Measurements from ENCODE around the gene ATXN7. TPM values are rescaled to one million over a fixed set of nuclear protein-coding genes. Genes with fewer than 3 reads are reported as not detected.

The ATXN7 gene
- total RNA-seq, 2 experiments from 2014 or later: 70.0 to 95.0 TPM

- Mint-ChIP-seq H3K27me3 (peaks cover 7% of the 10 kb centered on the region), H3K9me3 (no peaks in the 10 kb centered on the region), H3K36me3 (ENCODE audit: low read depth) (peaks cover 31% of the 10 kb centered on the region), H3K4me3 (peak overlapping the region; percentile 84), H3K27ac (peak overlapping the region; percentile 92), H3K4me1 (peaks cover 34% of the 10 kb centered on the region)
- ChIA-PET CTCF (interaction anchor here (1.2 kb wide), 1 partner anchor 19 kb away, joined by 3 read pairs; no protein-coding TSS in a partner anchor), POLR2A (interaction anchor here (1.0 kb wide), 1 partner anchor 41 kb away, joined by 4 read pairs; no protein-coding TSS in a partner anchor)
- DNase-seq: no peak
These were observed 158.3 kb downstream of the ATXN7 start for GRCh38 chr3:64021922-64022321.

DNA sequence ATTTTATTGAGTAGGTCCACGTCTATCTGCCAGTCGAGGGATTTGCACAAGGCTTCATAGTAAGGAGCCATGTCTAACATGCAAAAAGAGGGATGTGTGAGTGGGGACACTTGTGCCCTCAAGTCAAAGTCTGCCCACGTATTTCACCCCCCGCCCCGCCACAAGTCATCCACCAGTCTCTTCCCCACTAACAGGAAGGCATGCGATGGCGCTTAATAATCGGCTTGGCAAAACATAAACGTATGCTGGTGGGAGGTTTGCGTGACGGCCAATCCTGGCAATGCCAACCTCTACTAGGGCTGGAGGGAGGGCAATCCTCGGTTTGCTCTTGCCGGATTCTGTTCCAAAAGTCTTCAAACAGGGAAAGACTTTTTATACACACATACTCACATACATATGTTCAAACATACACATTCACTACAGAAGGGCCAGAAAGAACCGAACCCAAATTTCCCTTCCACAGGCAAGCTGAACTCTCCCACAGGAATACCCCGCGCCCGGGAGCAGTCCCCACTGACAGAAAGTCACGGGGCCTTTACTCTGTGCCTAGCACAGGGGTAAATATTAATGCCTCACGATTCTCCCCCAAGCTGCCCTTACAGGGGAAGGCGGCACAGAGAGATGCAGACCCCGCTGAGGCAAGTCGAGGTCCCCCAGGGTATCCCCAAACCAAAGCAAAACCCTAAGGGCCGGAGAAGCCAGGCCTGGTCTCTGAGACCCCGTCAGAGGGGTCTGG is 159.0 kb downstream of the ATXN7 start:
- peak overlapping the region; percentile 92 for H3K27ac Mint-ChIP-seq
- ChIA-PET CTCF (interaction anchor here (1.0 to 3.0 kb wide), 13 partner anchors 10 to 177 kb away, joined by 3 to 25 read pairs (median 5); no protein-coding TSS in a partner anchor), POLR2A (interaction anchor here (1.0 kb wide), 1 partner anchor 42 kb away, joined by 4 read pairs; no protein-coding TSS in a partner anchor)
- peaks cover 25% of the 10 kb centered on the region for H3K36me3 Mint-ChIP-seq (ENCODE audit: low read depth)
- peak; percentile 32 for DNase-seq
- H3K9me3 Mint-ChIP-seq: no peaks in the 10 kb centered on the region
- peak overlapping the region; percentile 84 for H3K4me3 Mint-ChIP-seq
- H3K27me3 Mint-ChIP-seq: peaks cover 13% of the 10 kb centered on the region
- H3K4me1 Mint-ChIP-seq: peaks cover 32% of the 10 kb centered on the region

DNA sequence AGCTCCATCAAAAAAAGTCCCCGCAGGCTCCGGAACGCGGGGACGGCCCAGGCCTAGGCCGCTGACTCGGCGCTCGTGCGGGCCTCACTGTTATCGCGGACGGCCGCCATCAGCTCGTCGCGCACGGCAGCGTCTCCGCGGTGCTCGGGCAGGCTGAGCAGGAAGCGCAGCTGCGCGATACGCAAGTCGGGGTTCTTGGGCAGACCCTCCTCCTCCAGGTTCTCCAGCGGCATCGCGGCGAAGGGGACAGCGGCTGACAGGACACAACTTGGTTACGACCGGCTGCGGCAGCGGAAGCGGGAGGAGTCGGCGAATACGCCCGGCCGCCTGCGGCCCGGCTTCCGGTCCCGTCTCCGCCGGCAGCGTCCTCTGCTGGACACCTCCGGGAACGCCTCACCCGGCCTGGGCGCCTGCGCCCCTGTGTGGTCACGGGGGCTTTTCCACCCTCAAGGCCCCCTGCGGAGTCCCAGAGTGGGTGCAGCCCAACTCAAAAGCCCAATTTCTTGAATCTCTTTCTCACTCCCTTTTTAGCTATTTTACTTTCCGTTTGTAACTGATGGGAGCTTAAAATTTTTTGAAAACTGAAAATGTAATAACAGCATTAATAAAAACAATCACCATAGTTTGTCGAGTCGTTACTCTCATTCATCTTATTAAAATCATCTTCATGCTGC is 159.7 kb downstream of the ATXN7 start, which contains the start of gene PSMD6:
TSS of gene PSMD6 (minus strand) at position 308 of the 674 bp plus-strand sequence. CDS start at position 233, 75 bp downstream.
- ChIA-PET POLR2A (no interaction called here), CTCF (interaction anchor here (0.6 to 3.0 kb wide), 20 partner anchors 9 to 1573 kb away, joined by 3 to 25 read pairs (median 4); no protein-coding TSS in a partner anchor)
- Mint-ChIP-seq H3K36me3 (ENCODE audit: low read depth) (peaks cover 23% of the 10 kb centered on the region), H3K27me3 (peaks cover 20% of the 10 kb centered on the region), H3K9me3 (no peaks in the 10 kb centered on the region), H3K27ac (peak within 1 kb of the TSS; percentile 92), H3K4me1 (peaks cover 32% of the 10 kb centered on the region), H3K4me3 (peak within 1 kb of the TSS; percentile 84)
- DNase-seq: peak; percentile 90

DNA sequence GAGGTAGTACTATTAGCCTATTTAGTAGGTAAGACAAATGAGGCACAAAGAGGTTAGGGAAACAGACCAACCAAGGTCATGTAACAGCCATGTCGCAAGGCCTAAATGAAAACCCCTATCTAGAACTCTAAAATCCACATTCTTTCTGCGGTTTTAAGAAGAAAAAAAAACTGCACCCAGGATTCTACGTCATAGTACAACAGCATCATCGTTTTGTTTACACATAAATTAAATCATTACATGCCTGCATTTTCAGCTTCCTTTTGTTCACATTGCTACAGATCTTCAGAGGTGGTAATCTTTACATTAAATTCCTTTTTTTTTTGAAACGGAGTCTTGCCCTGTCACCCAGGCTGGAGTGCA is 160.2 kb downstream of the ATXN7 start:
- ChIA-PET POLR2A (no interaction called here), CTCF (interaction anchor here (0.6 to 3.0 kb wide), 15 partner anchors 10 to 1574 kb away, joined by 3 to 25 read pairs (median 4); no protein-coding TSS in a partner anchor)
- no peaks in the 10 kb centered on the region for H3K9me3 Mint-ChIP-seq
- H3K27me3 Mint-ChIP-seq: peaks cover 24% of the 10 kb centered on the region
- peak overlapping the region; percentile 92 for H3K27ac Mint-ChIP-seq
- peaks cover 30% of the 10 kb centered on the region for H3K4me1 Mint-ChIP-seq
- no peak for DNase-seq
- H3K36me3 Mint-ChIP-seq (ENCODE audit: low read depth): peaks cover 23% of the 10 kb centered on the region
- peak overlapping the region; percentile 84 for H3K4me3 Mint-ChIP-seq

DNA sequence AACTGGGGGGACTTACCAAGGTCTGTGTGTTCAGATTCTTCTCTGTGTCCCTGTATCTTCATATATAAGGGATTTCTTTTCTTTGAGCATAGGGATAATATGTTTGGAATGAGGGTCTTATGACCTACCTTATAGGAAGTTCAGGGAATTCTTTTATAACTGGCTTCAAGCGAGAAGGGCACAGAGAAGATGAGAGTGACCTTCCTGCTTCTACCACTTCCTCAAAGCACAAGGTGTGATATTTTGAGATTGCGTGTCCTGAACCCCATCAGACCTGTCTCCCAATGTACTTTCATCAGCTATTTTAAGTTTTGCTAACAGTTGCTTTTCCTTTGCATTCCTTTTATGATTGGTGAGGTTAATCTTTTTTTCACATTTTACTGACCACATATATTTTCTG is 162.7 kb downstream of the ATXN7 start:
- Mint-ChIP-seq H3K4me1 (peaks cover 31% of the 10 kb centered on the region), H3K4me3 (no peak overlapping the region), H3K27me3 (peaks cover 35% of the 10 kb centered on the region), H3K27ac (no peak overlapping the region), H3K9me3 (no peaks in the 10 kb centered on the region), H3K36me3 (ENCODE audit: low read depth) (peaks cover 14% of the 10 kb centered on the region)
- DNase-seq: no peak
- ChIA-PET POLR2A (no interaction called here), CTCF (interaction anchor here (1.2 kb wide), 1 partner anchor 7 kb away, joined by 3 read pairs; no protein-coding TSS in a partner anchor)

GRCh38 chr3:64027658-64028057 is 164.0 kb downstream of the ATXN7 start:
- H3K4me3 Mint-ChIP-seq: no peak overlapping the region
- CTCF ChIA-PET: interaction anchor here (0.6 to 0.9 kb wide), 2 partner anchors 372 to 457 kb away, joined by 3 read pairs; no protein-coding TSS in a partner anchor

DNA sequence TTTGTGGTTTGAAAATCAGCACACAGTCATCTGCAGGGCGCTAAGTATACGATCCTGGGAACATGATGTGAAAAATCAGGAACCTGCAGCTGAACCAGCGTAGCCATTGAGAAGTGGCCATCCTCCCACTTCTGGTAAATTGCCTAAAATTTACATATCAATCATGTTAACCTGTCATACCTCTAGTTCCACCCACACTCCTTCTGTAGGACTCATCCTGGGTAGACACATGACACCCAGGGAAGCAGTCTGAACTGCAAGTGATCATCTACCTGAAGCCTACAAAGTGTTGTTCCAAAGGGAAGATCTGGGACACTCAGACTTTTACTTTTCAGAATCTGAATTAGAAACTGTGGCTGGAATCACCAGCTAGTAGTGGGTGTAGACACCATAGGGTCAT is 165.1 kb downstream of the ATXN7 start:
- no peak overlapping the region for H3K27ac Mint-ChIP-seq
- CTCF ChIA-PET: no interaction called here
- DNase-seq: no peak
- peaks cover 38% of the 10 kb centered on the region for H3K27me3 Mint-ChIP-seq
- peaks cover 14% of the 10 kb centered on the region for H3K4me1 Mint-ChIP-seq
- H3K9me3 Mint-ChIP-seq: no peaks in the 10 kb centered on the region
- H3K36me3 Mint-ChIP-seq (ENCODE audit: low read depth): no peaks in the 10 kb centered on the region
- no peak overlapping the region for H3K4me3 Mint-ChIP-seq
- POLR2A ChIA-PET: no interaction called here

More at GRCh38 chr3:64027658-64028057, 164.0 kb downstream of the ATXN7 start:
- Mint-ChIP-seq H3K4me1 (peaks cover 18% of the 10 kb centered on the region), H3K9me3 (no peaks in the 10 kb centered on the region), H3K36me3 (ENCODE audit: low read depth) (peaks cover under 1% of the 10 kb centered on the region), H3K27ac (no peak overlapping the region), H3K27me3 (peaks cover 38% of the 10 kb centered on the region)
- no peak for DNase-seq
- POLR2A ChIA-PET: no interaction called here

DNA sequence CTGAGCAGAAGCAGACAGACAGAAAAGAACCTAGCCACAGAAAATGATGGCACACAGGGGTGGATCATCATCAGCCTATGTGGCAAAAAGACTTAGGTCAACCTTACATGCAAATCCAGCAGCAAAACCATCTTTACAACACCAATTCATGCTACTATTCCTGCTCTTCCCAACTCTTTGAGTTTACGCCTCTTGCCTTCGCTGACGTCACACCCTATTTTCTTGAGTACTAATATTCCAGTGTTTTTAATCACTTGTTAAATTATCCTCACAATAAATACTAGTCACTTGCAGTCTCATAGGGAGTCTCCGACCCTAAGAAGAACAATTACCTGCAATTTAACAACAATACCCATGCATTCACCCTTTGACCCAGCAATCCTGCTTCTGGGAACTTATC is 165.6 kb downstream of the ATXN7 start:
- Mint-ChIP-seq H3K27ac (no peak overlapping the region), H3K9me3 (peaks cover 4% of the 10 kb centered on the region), H3K4me1 (peaks cover 10% of the 10 kb centered on the region), H3K27me3 (peaks cover 40% of the 10 kb centered on the region), H3K4me3 (no peak overlapping the region), H3K36me3 (ENCODE audit: low read depth) (no peaks in the 10 kb centered on the region)
- no peak for DNase-seq
- POLR2A ChIA-PET: no interaction called here
- CTCF ChIA-PET: interaction anchor here (1.3 kb wide), 1 partner anchor 455 kb away, joined by 7 read pairs; no protein-coding TSS in a partner anchor

- ChIA-PET CTCF (interaction anchor here (1.3 to 1.5 kb wide), 3 partner anchors 13 to 454 kb away, joined by 3 to 7 read pairs (median 4); no protein-coding TSS in a partner anchor), POLR2A (no interaction called here)
- Mint-ChIP-seq H3K27ac (peak overlapping the region; percentile 78), H3K9me3 (peaks cover 7% of the 10 kb centered on the region), H3K4me3 (peak overlapping the region; percentile 71), H3K27me3 (peaks cover 50% of the 10 kb centered on the region), H3K36me3 (ENCODE audit: low read depth) (no peaks in the 10 kb centered on the region), H3K4me1 (peaks cover 10% of the 10 kb centered on the region)
- DNase-seq: peak; percentile 74
These were observed 167.1 kb downstream of the ATXN7 start for GRCh38 chr3:64030741-64031140.

DNA sequence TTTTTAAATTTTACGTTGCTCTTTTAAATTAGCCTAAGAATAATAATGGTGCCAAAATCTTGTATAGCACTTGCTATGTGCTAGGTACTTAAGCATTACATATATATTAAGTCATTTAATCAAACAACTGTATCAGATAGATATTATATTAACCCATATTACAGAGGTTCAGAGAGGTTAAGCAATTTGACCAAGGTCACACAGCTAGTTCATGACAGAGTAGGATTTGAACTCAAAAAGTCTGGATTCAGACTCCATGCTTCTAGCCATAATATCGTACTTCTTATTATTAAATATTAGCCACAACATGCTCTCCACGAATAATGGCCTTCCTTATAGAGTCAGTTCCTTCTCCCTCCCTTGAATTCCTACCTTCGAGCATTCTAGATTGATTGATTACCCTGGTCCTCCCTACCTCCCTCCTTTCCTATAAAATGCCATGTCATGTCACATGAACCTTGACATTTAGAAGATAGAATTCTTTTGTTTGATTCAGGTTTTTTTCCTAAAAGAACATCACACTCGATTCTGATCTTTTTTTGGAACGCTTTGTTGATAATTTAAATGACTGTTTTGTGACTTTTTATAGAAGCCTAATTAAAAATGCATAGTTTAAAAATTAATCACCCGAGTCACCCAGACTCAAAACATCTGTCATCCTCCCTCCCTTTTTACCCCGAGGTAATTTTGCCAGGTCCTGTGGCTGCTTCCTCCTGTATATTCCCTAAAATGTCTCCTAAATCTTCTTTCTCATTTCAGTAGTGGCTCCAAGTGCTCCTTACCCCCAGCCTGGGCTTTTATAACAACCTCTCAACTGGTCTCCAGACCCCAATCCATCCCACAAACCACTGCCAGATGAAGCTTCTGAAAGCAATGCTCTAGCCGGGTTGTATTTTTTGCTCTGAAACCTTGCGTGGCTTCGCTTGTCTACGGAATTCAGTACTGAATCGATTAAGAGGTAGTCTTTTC is 168.2 kb downstream of the ATXN7 start:
- no peak overlapping the region for H3K27ac Mint-ChIP-seq
- peaks cover 47% of the 10 kb centered on the region for H3K27me3 Mint-ChIP-seq
- H3K4me3 Mint-ChIP-seq: no peak overlapping the region
- DNase-seq: no peak
- CTCF ChIA-PET: interaction anchor here (0.7 to 1.5 kb wide), 3 partner anchors 9 to 24 kb away, joined by 3 to 4 read pairs (median 3); partner anchors contain the start of gene PSMD6
- H3K9me3 Mint-ChIP-seq: peaks cover 7% of the 10 kb centered on the region
- peaks cover 10% of the 10 kb centered on the region for H3K4me1 Mint-ChIP-seq
- POLR2A ChIA-PET: no interaction called here
- H3K36me3 Mint-ChIP-seq (ENCODE audit: low read depth): no peaks in the 10 kb centered on the region

GRCh38 chr3:64033069-64033468 is 169.4 kb downstream of the ATXN7 start:
- Mint-ChIP-seq H3K27ac (no peak overlapping the region), H3K9me3 (peaks cover 7% of the 10 kb centered on the region)
- POLR2A ChIA-PET: no interaction called here

DNA sequence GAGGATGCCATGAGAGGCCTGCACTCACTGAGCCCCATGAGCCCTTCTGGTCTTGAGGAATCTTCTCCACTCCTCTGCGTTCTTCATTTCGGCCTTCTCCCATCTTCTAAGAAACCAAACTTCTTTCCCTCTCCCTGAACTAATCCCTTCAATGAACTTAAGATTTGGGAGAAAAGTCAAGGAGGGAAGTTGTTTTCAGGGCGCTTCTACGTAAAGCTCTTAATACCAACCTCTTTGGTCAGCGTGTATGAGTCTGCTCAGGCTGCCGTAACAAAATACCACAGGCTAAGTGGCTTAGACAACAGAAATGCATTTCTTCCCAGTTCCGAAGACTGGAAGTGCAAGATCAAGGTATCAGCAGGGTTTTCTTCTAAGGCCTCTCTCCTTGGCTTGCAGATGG is 173.4 kb downstream of the ATXN7 start:
- Mint-ChIP-seq H3K27me3 (peaks cover 35% of the 10 kb centered on the region), H3K27ac (no peak overlapping the region), H3K36me3 (ENCODE audit: low read depth) (no peaks in the 10 kb centered on the region), H3K9me3 (peaks cover 7% of the 10 kb centered on the region), H3K4me3 (no peak overlapping the region), H3K4me1 (no peaks in the 10 kb centered on the region)
- DNase-seq: no peak
- ChIA-PET CTCF (no interaction called here), POLR2A (no interaction called here)

More at GRCh38 chr3:64033069-64033468, 169.4 kb downstream of the ATXN7 start:
- CTCF ChIA-PET: interaction anchor here (0.9 to 1.0 kb wide), 2 partner anchors 7 to 430 kb away, joined by 3 read pairs; no protein-coding TSS in a partner anchor
- peaks cover 10% of the 10 kb centered on the region for H3K4me1 Mint-ChIP-seq
- peaks cover 36% of the 10 kb centered on the region for H3K27me3 Mint-ChIP-seq
- DNase-seq: no peak
- H3K4me3 Mint-ChIP-seq: no peak overlapping the region
- no peaks in the 10 kb centered on the region for H3K36me3 Mint-ChIP-seq (ENCODE audit: low read depth)
